ENCODE results near the gene PEAR1. TPM values are rescaled to one million over a fixed set of nuclear protein-coding genes. Genes with fewer than 3 reads are reported as not detected.

PEAR1 gene
- total RNA-seq, 4 donors from 2014 or later: 7.0 to 10.7 (median 9.1) TPM

DNA sequence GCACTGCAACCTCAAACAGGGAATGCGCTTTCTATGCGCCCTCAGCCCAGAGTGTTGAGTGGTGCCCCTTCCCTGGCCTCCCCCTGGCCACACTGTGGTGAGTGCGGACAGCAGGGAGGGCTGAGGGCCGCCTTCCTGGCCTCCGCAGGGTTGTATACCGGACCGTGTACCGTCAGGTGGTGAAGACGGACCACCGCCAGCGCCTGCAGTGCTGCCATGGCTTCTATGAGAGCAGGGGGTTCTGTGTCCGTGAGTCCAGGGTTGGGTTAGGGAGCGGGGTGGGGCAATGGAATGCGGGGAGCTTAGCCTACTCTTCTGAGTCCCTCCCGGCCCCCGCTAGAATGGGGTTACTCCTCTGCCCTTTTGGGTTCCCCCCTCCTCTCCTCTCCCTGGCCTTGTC lies 11.7 kb downstream of the PEAR1 start:
- H3K4me3 ChIP-seq: no peak overlapping the region
- H3K36me3 ChIP-seq: peaks cover 0 to 30% of the 10 kb centered on the region in 2 donors
- H3K9me3 ChIP-seq: no peaks in the 10 kb centered on the region
- TF ChIP-seq, protein P1, sequence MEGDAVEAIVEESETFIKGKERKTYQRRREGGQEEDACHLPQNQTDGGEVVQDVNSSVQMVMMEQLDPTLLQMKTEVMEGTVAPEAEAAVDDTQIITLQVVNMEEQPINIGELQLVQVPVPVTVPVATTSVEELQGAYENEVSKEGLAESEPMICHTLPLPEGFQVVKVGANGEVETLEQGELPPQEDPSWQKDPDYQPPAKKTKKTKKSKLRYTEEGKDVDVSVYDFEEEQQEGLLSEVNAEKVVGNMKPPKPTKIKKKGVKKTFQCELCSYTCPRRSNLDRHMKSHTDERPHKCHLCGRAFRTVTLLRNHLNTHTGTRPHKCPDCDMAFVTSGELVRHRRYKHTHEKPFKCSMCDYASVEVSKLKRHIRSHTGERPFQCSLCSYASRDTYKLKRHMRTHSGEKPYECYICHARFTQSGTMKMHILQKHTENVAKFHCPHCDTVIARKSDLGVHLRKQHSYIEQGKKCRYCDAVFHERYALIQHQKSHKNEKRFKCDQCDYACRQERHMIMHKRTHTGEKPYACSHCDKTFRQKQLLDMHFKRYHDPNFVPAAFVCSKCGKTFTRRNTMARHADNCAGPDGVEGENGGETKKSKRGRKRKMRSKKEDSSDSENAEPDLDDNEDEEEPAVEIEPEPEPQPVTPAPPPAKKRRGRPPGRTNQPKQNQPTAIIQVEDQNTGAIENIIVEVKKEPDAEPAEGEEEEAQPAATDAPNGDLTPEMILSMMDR (IDR thresholded peaks at IDR 0.05): no peak
- TF ChIP-seq POLR2AphosphoS5 (IDR thresholded peaks at IDR 0.05): no peak
- TF ChIP-seq POLR2A (IDR thresholded peaks at IDR 0.05): no peak
- TF ChIP-seq EP300 (IDR thresholded peaks at IDR 0.05): no peak
- peaks cover 0 to 72% (median 12%) of the 10 kb centered on the region in 3 donors for H3K4me1 ChIP-seq
- WGBS, 2 donors (ENCODE audit: low coverage in 1 of 2): 83 to 86% methylated on average over 3 of the region's 16 CpGs
- H3K27ac ChIP-seq: no peak overlapping the region
- peaks cover 63% of the 10 kb centered on the region for H3K27me3 ChIP-seq
- ATAC-seq: no peak

DNA sequence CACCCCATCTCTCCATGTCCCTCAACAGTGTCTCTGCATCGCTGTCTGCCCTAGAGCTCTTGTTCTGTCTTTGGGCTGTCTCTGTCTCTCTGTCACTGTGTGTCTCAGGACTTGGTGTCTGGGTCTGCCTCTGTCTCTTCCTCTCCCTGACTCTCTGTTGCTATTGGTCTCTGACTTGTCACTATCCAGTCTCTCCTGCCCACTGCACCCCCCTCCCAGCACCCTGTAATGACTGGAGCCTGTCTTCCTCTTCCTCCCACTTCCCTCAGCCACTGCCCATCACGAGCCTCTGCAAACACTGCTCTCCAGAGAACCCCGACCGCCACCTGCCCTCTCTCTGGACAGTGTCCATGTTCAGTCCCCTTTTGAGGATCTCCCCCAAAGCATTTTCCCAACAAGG lies 12.1 kb downstream of the PEAR1 start:
- peaks cover 0 to 67% (median 10%) of the 10 kb centered on the region in 3 donors for H3K4me1 ChIP-seq
- no peaks in the 10 kb centered on the region for H3K9me3 ChIP-seq
- no peak for ATAC-seq
- H3K27ac ChIP-seq: no peak overlapping the region
- 58% methylated on average over 4 of the region's 4 CpGs for WGBS, 2 donors (ENCODE audit: low coverage in 1 of 2)
- TF ChIP-seq POLR2AphosphoS5 (IDR thresholded peaks at IDR 0.05) (no peak), EP300 (IDR thresholded peaks at IDR 0.05) (no peak)
- TF ChIP-seq, protein P1 (IDR thresholded peaks at IDR 0.05): no peak
- H3K36me3 ChIP-seq: peaks cover 0 to 30% of the 10 kb centered on the region in 2 donors
- peaks cover 63% of the 10 kb centered on the region for H3K27me3 ChIP-seq
- no peak overlapping the region for H3K4me3 ChIP-seq

DNA sequence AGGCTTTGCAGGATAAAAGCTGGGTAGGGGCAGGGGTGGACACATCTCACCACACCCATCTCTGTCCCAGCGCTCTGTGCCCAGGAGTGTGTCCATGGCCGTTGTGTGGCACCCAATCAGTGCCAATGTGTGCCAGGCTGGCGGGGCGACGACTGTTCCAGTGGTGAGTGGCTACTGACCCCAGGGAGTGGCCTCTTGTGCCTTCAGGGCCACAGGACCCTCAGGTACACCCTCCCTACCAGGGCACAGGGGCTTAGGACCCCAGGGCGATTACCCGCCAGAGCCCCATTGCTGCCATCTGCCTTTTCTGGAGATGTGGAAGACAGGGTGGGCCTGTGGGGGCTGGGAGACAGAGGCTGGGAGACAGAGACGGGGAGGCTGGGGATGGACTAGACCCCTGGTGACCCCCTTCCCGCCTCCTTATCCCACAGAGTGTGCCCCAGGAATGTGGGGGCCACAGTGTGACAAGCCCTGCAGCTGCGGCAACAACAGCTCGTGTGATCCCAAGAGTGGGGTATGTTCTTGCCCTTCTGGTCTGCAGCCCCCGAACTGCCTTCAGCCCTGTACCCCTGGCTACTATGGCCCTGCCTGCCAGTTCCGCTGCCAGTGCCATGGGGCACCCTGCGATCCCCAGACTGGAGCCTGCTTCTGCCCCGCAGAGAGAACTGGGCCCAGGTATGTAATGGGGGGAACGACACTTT lies 12.8 kb downstream of the PEAR1 start:
- peaks cover 0 to 30% of the 10 kb centered on the region in 2 donors for H3K36me3 ChIP-seq
- no peak for ATAC-seq
- H3K9me3 ChIP-seq: no peaks in the 10 kb centered on the region
- TF ChIP-seq POLR2A (IDR thresholded peaks at IDR 0.05) (no peak), POLR2AphosphoS5 (IDR thresholded peaks at IDR 0.05) (no peak), EP300 (IDR thresholded peaks at IDR 0.05) (no peak)
- TF ChIP-seq, protein P1 (IDR thresholded peaks at IDR 0.05): no peak
- peaks cover 57% of the 10 kb centered on the region for H3K27me3 ChIP-seq
- H3K4me3 ChIP-seq: no peak overlapping the region
- 80 to 87% methylated on average over 1 to 3 of the region's 16 CpGs for WGBS, 2 donors (ENCODE audit: low coverage in 1 of 2)
- peaks cover 0 to 60% (median 3%) of the 10 kb centered on the region in 3 donors for H3K4me1 ChIP-seq
- H3K27ac ChIP-seq: no peak overlapping the region

DNA sequence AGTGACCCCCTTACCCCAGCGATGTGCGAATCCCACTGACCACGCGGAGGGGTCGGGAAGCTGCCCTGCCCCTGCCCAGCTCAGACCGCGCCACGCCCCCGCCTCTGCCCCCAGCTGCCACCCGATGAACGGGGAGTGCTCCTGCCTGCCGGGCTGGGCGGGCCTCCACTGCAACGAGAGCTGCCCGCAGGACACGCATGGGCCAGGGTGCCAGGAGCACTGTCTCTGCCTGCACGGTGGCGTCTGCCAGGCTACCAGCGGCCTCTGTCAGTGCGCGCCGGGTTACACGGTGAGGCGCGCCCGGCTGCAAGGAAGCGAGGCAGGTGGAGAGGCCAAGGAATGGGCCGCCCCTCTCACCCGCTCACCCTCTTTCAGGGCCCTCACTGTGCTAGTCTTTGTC lies 15.0 kb downstream of the PEAR1 start:
- Histone ChIP-seq H3K36me3 (peaks cover 0 to 39% of the 10 kb centered on the region in 2 donors), H3K4me3 (no peak overlapping the region), H3K9me3 (no peaks in the 10 kb centered on the region), H3K27ac (no peak overlapping the region), H3K4me1 (peaks cover 0 to 38% (median 0%) of the 10 kb centered on the region in 3 donors), H3K27me3 (peaks cover 63% of the 10 kb centered on the region)
- ATAC-seq: no peak
- WGBS, 2 donors (ENCODE audit: low coverage in 1 of 2): 58 to 81% methylated on average over 2 to 6 of the region's 29 CpGs
- TF ChIP-seq POLR2AphosphoS5 (IDR thresholded peaks at IDR 0.05): no peak
- no peak for TF ChIP-seq POLR2A (IDR thresholded peaks at IDR 0.05)
- no peak for TF ChIP-seq EP300 (IDR thresholded peaks at IDR 0.05)
- TF ChIP-seq, protein P1 (IDR thresholded peaks at IDR 0.05): no peak

DNA sequence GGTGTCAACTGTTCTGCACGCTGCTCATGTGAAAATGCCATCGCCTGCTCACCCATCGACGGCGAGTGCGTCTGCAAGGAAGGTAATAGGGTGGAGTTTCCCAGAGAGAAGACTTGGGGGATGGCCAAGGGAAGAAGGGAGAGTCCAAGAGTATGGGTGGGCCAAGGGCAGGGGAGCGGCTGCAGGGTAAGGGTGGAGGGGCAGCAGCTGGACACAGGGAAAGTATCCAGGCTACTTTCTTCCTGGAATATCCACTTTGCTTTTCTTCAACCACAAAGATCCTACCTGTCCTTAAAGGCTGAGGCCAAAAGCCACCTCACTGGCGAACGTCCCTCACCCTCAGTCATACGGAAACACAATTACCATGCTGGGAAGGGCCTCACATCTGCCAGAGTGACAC lies 15.4 kb downstream of the PEAR1 start:
- 66 to 67% methylated on average over 3 to 7 of the region's 10 CpGs for WGBS, 2 donors (ENCODE audit: low coverage in 1 of 2)
- TF ChIP-seq POLR2A (IDR thresholded peaks at IDR 0.05): no peak
- TF ChIP-seq, protein P1 (IDR thresholded peaks at IDR 0.05): no peak
- no peak for TF ChIP-seq EP300 (IDR thresholded peaks at IDR 0.05)
- TF ChIP-seq POLR2AphosphoS5 (IDR thresholded peaks at IDR 0.05): no peak
- H3K27ac ChIP-seq: no peak overlapping the region
- H3K36me3 ChIP-seq: peaks cover 0 to 43% of the 10 kb centered on the region in 2 donors
- ATAC-seq: no peak
- H3K4me3 ChIP-seq: no peak overlapping the region
- H3K9me3 ChIP-seq: no peaks in the 10 kb centered on the region
- peaks cover 68% of the 10 kb centered on the region for H3K27me3 ChIP-seq
- peaks cover 0 to 34% (median 0%) of the 10 kb centered on the region in 3 donors for H3K4me1 ChIP-seq
